Endothelial cell of hepatic sinusoid (primary cell): ENCODE results near the gene KRTAP5-10.
"Not testable (repeated sequence)": the region's sequence is repeated elsewhere in the genome, so short reads cannot be mapped to it uniquely, and the experiment has no call there.

ENCODE experiments used
- in situ Hi-C: cut with HindIII; loops from 2 replicates; pipeline ENCODE4 v1.10.0; 2017; ENCODE audit warnings: low sequenced_read_pairs

Gene KRTAP5-10

GRCh38 chr11:71542382-71542781 is 23.0 kb upstream of the KRTAP5-10 start:
- in situ Hi-C loops = no loop called here

GRCh38 chr11:71542879-71543777 is 22.2 kb upstream of the KRTAP5-10 start:
- in situ Hi-C loops = no loop called here

GRCh38 chr11:71543866-71544265 is 21.5 kb upstream of the KRTAP5-10 start:
- in situ Hi-C loops = no loop called here

- in situ Hi-C loops = loop anchor here (5.0 kb wide), 1 partner anchor 37 kb away; no protein-coding TSS in a partner anchor
Observed at GRCh38 chr11:71544525-71545214, 20.7 kb upstream of the KRTAP5-10 start.

- in situ Hi-C loops = loop anchor here (5.0 kb wide), 1 partner anchor 38 kb away; no protein-coding TSS in a partner anchor
Observed at GRCh38 chr11:71545405-71545966, 19.9 kb upstream of the KRTAP5-10 start.

GRCh38 chr11:71548120-71548519 is 17.2 kb upstream of the KRTAP5-10 start, which contains the start of gene KRTAP5-9:
Gene KRTAP5-9, plus strand, starts transcription at chr11:71548420. Its CDS starts 238 bp downstream, at chr11:71548658.
- in situ Hi-C loops = loop anchor here (5.0 kb wide), 1 partner anchor 41 kb away; no protein-coding TSS in a partner anchor

GRCh38 chr11:71548716-71549151 is 16.6 kb upstream of the KRTAP5-10 start:
- in situ Hi-C loops = loop anchor here (5.0 kb wide), 1 partner anchor 41 kb away; no protein-coding TSS in a partner anchor

- in situ Hi-C loops = no loop called here
Observed at GRCh38 chr11:71551711-71552110, 13.7 kb upstream of the KRTAP5-10 start.

GRCh38 chr11:71554996-71555395 is 10.4 kb upstream of the KRTAP5-10 start:
- in situ Hi-C loops = no loop called here

- in situ Hi-C loops = no loop called here
Observed at GRCh38 chr11:71555508-71555907, 9.9 kb upstream of the KRTAP5-10 start.

- in situ Hi-C loops = no loop called here
Observed at GRCh38 chr11:71556018-71556417, 9.3 kb upstream of the KRTAP5-10 start.

GRCh38 chr11:71557257-71557656 is 8.1 kb upstream of the KRTAP5-10 start:
- in situ Hi-C loops = no loop called here

GRCh38 chr11:71558996-71559395 is 6.4 kb upstream of the KRTAP5-10 start:
- in situ Hi-C loops = no loop called here

- in situ Hi-C loops = no loop called here
Observed at GRCh38 chr11:71562120-71562519, 3.2 kb upstream of the KRTAP5-10 start.

- in situ Hi-C loops = no loop called here
Observed at GRCh38 chr11:71563406-71563805, 2.0 kb upstream of the KRTAP5-10 start.

GRCh38 chr11:71564430-71564829 is 933 bp upstream of the KRTAP5-10 start:
- in situ Hi-C loops = no loop called here

GRCh38 chr11:71566081-71566620 is 788 bp downstream of the KRTAP5-10 start:
- in situ Hi-C loops = no loop called here

- in situ Hi-C loops = not testable (repeated sequence)
Observed at GRCh38 chr11:71566626-71567599, 1.6 kb downstream of the KRTAP5-10 start.

GRCh38 chr11:71567633-71568032 is 2.3 kb downstream of the KRTAP5-10 start:
- in situ Hi-C loops = not testable (repeated sequence)
